PFSK-1 (cell line): ENCODE measurements around the gene TMEM60.

Experiments used
- POLR2AphosphoS5 ChIP-seq: IDR thresholded peaks from 2 replicates; pipeline ENCODE4 v1.6.1; 2012; ENCODE audit warnings: low read depth, mild to moderate bottlenecking, control low read depth, low read length, moderate library complexity
- SIN3A ChIP-seq: IDR thresholded peaks from 2 replicates; pipeline ENCODE4 v1.6.1; 2012; ENCODE audit warnings: mild to moderate bottlenecking, low read length, moderate library complexity, borderline replicate concordance; ENCODE audit not compliant: insufficient read depth
- TAF1 ChIP-seq: IDR thresholded peaks from 2 replicates; pipeline ENCODE4 v1.6.1; 2012; ENCODE audit warnings: low read length, control low read depth, borderline replicate concordance; ENCODE audit not compliant: insufficient read depth
- TF ChIP-seq, protein P1 (sequence below), 2 experiments: IDR thresholded peaks; 2 replicates each; pipeline versions ENCODE4 v1.6.1 to v1.8.0; 2011 to 2012; ENCODE audit warnings: low read depth in 2 of 2, low read length in 2 of 2, control low read depth in 1 of 2, inconsistent platforms in 1 of 2, mild to moderate bottlenecking in 1 of 2, moderate library complexity in 1 of 2; ENCODE audit not compliant: insufficient read depth in 1 of 2

DNA sequence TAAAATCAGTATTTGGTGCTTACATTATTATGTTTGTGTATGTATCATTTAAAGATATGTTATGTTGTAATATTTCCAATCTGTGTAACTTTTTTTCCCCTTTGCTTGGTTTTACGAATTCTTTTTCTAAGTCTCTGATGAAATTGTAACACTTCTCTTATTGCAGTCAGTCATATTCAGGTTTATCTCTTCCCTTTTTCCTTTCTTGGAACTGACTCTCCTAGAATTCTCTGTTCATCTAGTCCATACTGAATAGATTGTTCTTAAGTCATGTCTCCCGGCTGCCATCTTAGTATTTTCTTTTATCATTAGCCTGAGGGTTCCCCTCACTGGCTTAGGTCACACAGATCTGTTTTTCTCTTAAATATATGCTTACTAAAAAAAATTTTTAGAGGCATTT is 45.0 kb upstream of the TMEM60 start:
- TF ChIP-seq POLR2AphosphoS5: no peak
- TF ChIP-seq, protein P1, sequence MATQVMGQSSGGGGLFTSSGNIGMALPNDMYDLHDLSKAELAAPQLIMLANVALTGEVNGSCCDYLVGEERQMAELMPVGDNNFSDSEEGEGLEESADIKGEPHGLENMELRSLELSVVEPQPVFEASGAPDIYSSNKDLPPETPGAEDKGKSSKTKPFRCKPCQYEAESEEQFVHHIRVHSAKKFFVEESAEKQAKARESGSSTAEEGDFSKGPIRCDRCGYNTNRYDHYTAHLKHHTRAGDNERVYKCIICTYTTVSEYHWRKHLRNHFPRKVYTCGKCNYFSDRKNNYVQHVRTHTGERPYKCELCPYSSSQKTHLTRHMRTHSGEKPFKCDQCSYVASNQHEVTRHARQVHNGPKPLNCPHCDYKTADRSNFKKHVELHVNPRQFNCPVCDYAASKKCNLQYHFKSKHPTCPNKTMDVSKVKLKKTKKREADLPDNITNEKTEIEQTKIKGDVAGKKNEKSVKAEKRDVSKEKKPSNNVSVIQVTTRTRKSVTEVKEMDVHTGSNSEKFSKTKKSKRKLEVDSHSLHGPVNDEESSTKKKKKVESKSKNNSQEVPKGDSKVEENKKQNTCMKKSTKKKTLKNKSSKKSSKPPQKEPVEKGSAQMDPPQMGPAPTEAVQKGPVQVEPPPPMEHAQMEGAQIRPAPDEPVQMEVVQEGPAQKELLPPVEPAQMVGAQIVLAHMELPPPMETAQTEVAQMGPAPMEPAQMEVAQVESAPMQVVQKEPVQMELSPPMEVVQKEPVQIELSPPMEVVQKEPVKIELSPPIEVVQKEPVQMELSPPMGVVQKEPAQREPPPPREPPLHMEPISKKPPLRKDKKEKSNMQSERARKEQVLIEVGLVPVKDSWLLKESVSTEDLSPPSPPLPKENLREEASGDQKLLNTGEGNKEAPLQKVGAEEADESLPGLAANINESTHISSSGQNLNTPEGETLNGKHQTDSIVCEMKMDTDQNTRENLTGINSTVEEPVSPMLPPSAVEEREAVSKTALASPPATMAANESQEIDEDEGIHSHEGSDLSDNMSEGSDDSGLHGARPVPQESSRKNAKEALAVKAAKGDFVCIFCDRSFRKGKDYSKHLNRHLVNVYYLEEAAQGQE (IDR thresholded peaks at IDR 0.05; ENCODE audit: insufficient read depth in 1 of 2, low read depth in 2 of 2, low read length in 2 of 2): no peak
- no peak for TF ChIP-seq TAF1
- TF ChIP-seq SIN3A: no peak
